Neural crest cell (in vitro differentiated cells): Measurements from ENCODE around the gene DNAL4. TPM values are rescaled to one million over a fixed set of nuclear protein-coding genes. Genes with fewer than 3 reads are reported as not detected.

Source experiments
- DNase-seq: peaks from one replicate; pipeline ENCODE4 v3.0.0; 2021; ENCODE audit warnings: low read depth, mixed read lengths, low spot score
- H3K27ac Mint-ChIP-seq: one replicate; pipeline ENCODE4 v1.8.0; 2021; ENCODE audit warnings: mild to moderate bottlenecking, mixed read lengths; ENCODE audit not compliant: unreplicated experiment
- H3K27me3 Mint-ChIP-seq: 2 replicates; pipeline ENCODE4 v1.8.0; 2021; ENCODE audit warnings: low read depth, mild to moderate bottlenecking, mixed read lengths
- H3K36me3 Mint-ChIP-seq: 2 replicates; pipeline ENCODE4 v1.8.0; 2021; ENCODE audit warnings: low read depth, mild to moderate bottlenecking, mixed read lengths
- H3K4me1 Mint-ChIP-seq: 2 replicates; pipeline ENCODE4 v1.8.0; 2021; ENCODE audit warnings: mixed read lengths
- H3K4me3 Mint-ChIP-seq: one replicate; pipeline ENCODE4 v1.8.0; 2021; ENCODE audit warnings: mild to moderate bottlenecking, mixed read lengths
- H3K9me3 Mint-ChIP-seq: 2 replicates; pipeline ENCODE4 v1.8.0; 2021; ENCODE audit warnings: mixed read lengths
- total RNA-seq: library from RNA; stranded (reverse); gene quantifications from 2 replicates; pipeline ENCODE4 v1.2.1, GENCODE V29; 2021
- TF ChIP-seq, protein P1 (sequence below): fragments of 200-600 bp; sonication (generic); conservative IDR thresholded peaks from 2 replicates; pipeline ENCODE4 v1.5.0; 2021; ENCODE audit warnings: antibody characterized with exemption, mild to moderate bottlenecking

Gene DNAL4
- total RNA-seq, 1 donor from 2014 or later: 18.9 TPM

- H3K27me3 Mint-ChIP-seq: peaks cover 33% of the 10 kb centered on the region
- no peaks in the 10 kb centered on the region for H3K36me3 Mint-ChIP-seq
- TF ChIP-seq, protein P1, sequence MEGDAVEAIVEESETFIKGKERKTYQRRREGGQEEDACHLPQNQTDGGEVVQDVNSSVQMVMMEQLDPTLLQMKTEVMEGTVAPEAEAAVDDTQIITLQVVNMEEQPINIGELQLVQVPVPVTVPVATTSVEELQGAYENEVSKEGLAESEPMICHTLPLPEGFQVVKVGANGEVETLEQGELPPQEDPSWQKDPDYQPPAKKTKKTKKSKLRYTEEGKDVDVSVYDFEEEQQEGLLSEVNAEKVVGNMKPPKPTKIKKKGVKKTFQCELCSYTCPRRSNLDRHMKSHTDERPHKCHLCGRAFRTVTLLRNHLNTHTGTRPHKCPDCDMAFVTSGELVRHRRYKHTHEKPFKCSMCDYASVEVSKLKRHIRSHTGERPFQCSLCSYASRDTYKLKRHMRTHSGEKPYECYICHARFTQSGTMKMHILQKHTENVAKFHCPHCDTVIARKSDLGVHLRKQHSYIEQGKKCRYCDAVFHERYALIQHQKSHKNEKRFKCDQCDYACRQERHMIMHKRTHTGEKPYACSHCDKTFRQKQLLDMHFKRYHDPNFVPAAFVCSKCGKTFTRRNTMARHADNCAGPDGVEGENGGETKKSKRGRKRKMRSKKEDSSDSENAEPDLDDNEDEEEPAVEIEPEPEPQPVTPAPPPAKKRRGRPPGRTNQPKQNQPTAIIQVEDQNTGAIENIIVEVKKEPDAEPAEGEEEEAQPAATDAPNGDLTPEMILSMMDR: no peak
- H3K4me3 Mint-ChIP-seq: no peak overlapping the region
- H3K9me3 Mint-ChIP-seq: no peaks in the 10 kb centered on the region
- DNase-seq: no peak
- no peaks in the 10 kb centered on the region for H3K4me1 Mint-ChIP-seq
- H3K27ac Mint-ChIP-seq: no peak overlapping the region
Observed at GRCh38 chr22:38834215-38834953, 40.4 kb upstream of the DNAL4 start.

- TF ChIP-seq, protein P1: no peak
- no peaks in the 10 kb centered on the region for H3K9me3 Mint-ChIP-seq
- H3K4me1 Mint-ChIP-seq: no peaks in the 10 kb centered on the region
- DNase-seq: no peak
- H3K27me3 Mint-ChIP-seq: peaks cover 27% of the 10 kb centered on the region
- no peak overlapping the region for H3K27ac Mint-ChIP-seq
- no peak overlapping the region for H3K4me3 Mint-ChIP-seq
- no peaks in the 10 kb centered on the region for H3K36me3 Mint-ChIP-seq
Observed at GRCh38 chr22:38833061-38833460, 39.1 kb upstream of the DNAL4 start.

- Mint-ChIP-seq H3K36me3 (no peaks in the 10 kb centered on the region), H3K9me3 (no peaks in the 10 kb centered on the region), H3K27me3 (peaks cover 23% of the 10 kb centered on the region), H3K4me3 (no peak overlapping the region), H3K4me1 (no peaks in the 10 kb centered on the region), H3K27ac (no peak overlapping the region)
- DNase-seq: no peak
- TF ChIP-seq, protein P1: no peak
Observed at GRCh38 chr22:38832005-38832978, 38.3 kb upstream of the DNAL4 start.

- Mint-ChIP-seq H3K27ac (no peak overlapping the region), H3K4me3 (no peak overlapping the region), H3K27me3 (peaks cover 19% of the 10 kb centered on the region), H3K36me3 (no peaks in the 10 kb centered on the region), H3K4me1 (no peaks in the 10 kb centered on the region), H3K9me3 (no peaks in the 10 kb centered on the region)
- no peak for DNase-seq
- TF ChIP-seq, protein P1: no peak
Observed at GRCh38 chr22:38831166-38831945, 37.4 kb upstream of the DNAL4 start.

DNA sequence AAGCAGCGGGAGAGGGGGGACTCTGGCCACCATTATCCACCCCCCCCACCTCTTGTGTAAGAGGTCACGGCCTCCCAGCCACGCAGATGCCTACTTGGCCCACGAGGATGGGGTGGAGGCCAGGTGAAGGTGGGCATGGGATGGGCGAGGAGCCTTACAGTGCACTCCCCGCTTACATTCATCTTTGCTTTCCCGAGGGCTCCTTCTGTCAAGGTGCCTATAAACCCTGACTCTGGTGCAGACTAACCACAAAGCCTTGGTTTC lies 36.8 kb upstream of the DNAL4 start:
- peaks cover 13% of the 10 kb centered on the region for H3K27me3 Mint-ChIP-seq
- no peak for DNase-seq
- H3K36me3 Mint-ChIP-seq: no peaks in the 10 kb centered on the region
- TF ChIP-seq, protein P1: no peak
- H3K9me3 Mint-ChIP-seq: no peaks in the 10 kb centered on the region
- H3K4me1 Mint-ChIP-seq: no peaks in the 10 kb centered on the region
- H3K4me3 Mint-ChIP-seq: no peak overlapping the region
- no peak overlapping the region for H3K27ac Mint-ChIP-seq
